Coronary artery (tissue), 2 donors: Measurements from ENCODE around the gene CPNE6.

Source experiments
- DNase-seq: peaks from one replicate; pipeline ENCODE4 v3.0.0-alpha.2; 2017; ENCODE audit warnings: low spot score
- H3K27ac ChIP-seq, 2 donors: fragments of 200-600 bp; sonication (generic); one replicate each; pipeline ENCODE4 v1.5.1; 2016 to 2019
- H3K4me3 ChIP-seq: fragments of 200-600 bp; sonication (generic); 2 replicates; pipeline ENCODE4 v1.5.1; 2016; ENCODE audit warnings: mild to moderate bottlenecking, moderate library complexity
- TF ChIP-seq, protein P1 (sequence below): fragments of 200-600 bp; sonication (generic); IDR thresholded peaks from one replicate; pipeline ENCODE4 v1.5.1; 2019; ENCODE audit warnings: antibody characterized with exemption

CPNE6 gene

DNA sequence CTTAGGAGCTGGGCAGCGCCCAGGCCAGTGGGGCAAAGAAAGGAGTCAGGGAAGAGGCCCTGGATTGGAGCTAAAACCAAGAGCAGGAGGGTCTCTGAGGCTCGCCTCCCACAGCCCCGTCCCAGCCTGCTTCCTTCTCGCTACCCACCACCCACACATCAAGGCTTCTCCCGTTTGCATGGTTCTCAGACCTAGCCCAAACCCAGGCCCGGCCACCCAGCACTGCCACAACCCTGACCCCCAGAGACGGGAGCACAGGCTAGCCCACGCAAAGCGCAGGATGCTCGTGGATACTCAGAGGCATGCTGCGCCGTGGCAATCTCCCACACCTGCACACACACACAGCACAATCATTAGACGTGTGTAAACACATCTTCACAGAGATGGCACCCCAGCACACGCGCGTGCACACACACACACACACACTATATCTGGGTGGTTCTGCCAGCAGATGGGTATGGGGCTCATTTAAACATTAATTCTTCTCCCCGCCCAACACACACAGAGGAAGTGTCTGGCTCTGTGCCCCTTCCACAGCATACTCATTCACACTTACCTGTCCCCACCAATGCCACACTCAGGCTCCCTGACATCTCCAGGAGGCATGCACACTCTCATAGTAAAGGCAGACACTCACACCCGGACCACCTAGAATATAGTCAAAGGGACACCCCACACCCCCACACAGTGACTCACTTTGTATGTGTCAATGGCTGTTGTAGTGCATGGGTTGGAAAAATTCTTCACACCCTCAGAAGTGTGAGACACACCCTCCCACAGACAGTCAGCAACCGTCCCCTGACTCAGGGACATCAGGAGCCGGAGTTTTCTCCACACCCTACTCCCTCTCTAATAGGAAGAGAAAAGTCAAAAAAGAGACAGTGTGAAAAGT lies 18.5 kb upstream of the CPNE6 start:
- TF ChIP-seq, protein P1, sequence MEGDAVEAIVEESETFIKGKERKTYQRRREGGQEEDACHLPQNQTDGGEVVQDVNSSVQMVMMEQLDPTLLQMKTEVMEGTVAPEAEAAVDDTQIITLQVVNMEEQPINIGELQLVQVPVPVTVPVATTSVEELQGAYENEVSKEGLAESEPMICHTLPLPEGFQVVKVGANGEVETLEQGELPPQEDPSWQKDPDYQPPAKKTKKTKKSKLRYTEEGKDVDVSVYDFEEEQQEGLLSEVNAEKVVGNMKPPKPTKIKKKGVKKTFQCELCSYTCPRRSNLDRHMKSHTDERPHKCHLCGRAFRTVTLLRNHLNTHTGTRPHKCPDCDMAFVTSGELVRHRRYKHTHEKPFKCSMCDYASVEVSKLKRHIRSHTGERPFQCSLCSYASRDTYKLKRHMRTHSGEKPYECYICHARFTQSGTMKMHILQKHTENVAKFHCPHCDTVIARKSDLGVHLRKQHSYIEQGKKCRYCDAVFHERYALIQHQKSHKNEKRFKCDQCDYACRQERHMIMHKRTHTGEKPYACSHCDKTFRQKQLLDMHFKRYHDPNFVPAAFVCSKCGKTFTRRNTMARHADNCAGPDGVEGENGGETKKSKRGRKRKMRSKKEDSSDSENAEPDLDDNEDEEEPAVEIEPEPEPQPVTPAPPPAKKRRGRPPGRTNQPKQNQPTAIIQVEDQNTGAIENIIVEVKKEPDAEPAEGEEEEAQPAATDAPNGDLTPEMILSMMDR, result no peak
- no peak overlapping the region for H3K27ac ChIP-seq
- H3K4me3 ChIP-seq, result peak overlapping the region; percentile 77
- no peak for DNase-seq

DNA sequence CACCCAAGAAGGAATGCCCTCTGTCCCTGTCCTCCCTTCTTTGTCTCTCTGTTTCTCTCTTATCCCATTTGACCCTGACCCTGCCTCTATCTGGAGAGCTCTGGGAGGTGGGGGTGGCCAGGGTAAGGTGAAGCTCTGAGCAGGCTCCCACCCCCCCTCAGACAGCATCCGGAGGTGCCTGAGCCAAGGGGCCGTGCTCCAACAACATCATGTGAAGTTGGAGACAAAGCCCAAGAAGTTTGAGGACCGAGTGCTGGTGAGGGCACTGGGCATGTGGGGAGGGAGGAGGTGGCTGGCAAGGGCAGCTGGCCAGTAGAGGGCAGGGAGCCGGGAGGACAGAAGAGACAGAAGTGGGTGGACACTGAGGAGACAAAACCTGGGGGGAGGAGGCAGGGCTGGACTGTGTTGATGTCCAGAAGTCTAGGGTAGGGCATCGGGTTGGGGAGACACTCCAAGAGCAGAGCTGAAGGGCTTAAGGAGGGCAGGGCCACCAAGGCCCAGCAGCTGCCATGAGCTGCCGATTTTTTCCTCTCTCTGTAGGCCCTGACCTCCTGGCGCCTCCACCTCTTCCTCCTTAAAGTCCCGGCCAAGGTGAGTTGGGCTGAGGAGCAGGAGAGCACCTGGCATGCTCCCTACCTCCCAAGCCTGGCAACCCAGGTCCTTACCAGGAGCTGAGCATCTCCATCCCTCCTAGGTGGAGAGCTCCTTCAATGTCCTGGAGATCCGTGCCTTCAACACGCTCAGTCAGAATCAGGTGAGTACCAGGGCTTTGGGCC lies 17.6 kb upstream of the CPNE6 start:
- Histone ChIP-seq H3K4me3 (no peak overlapping the region), H3K27ac (no peak overlapping the region)
- TF ChIP-seq, protein P1, result no peak
- DNase-seq, result no peak

DNA sequence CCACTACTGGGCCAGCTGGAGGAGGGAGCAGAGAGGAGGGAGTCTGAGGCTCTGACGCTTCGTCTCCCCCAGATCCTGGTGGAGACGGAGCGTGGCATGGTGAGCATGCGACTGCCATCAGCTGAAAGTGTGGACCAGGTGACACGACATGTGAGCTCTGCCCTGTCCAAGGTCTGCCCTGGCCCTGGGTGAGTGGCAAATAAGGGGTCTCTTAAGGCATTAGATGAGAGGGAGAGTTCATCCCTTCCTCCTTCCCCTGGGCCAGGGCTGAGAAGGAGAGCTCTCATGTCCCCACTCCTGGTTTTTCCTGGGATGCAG lies 17.1 kb upstream of the CPNE6 start:
- no peak overlapping the region for H3K27ac ChIP-seq
- TF ChIP-seq, protein P1, result no peak
- no peak overlapping the region for H3K4me3 ChIP-seq
- no peak for DNase-seq

DNA sequence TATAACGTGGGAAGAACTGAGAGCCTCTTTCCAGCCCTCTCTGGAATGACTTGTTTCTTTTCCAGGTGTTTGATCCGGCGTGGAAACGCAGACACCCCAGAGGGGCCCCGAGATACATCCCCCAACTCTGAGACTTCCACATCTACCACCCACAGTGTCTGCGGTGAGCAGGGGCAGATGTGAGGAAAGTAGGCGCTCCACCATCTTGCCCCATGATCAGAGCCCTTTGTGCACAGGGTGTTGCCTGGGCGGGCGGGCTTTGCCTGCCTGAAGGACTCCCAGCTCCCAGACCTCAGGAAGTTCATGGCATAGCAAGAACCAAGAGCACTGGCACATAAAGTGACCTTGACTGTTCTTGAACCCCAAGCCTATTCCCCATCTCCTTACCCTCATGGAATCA lies 16.7 kb upstream of the CPNE6 start:
- Histone ChIP-seq H3K4me3 (no peak overlapping the region), H3K27ac (no peak overlapping the region)
- TF ChIP-seq, protein P1, result no peak
- DNase-seq, result no peak

DNA sequence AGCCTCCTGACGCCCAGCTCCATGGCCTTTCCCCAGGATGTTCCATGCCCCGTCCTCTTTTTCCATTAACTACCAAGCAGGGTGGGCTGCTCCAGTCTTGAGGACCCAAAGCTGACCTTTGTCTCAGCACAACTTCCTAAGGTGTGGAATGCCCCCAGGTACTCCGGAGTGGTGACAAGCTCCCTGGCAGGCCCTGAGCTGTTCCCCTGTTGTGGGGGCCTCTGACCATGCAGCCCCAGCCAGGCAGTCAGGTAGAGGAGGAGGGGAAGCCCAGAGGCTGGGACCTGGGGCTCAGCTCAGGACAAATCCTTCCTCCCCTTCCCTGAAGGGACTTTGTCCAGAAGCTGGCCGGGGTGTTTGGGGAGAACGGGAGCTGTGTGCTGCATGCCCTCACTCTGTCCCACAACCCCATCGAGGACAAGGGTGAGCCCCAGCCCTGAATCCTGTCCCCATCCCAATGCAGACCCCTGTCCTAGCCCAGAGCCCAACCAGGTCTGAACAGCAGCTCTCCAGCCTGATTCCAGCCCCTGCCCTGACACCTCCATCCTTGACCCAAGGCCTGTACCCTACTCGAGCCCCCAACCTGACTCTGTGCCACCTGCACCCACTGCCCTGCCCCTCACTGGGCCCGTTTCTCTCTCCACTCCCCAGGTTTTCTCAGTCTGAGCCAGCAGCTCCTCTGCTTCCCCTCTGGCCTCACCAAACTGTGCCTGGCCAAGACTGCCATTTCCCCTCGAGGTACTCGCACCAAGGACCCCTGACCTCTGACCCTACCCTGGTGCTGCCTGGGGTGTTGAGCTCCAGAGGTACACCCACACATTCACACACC lies 15.2 kb upstream of the CPNE6 start:
- TF ChIP-seq, protein P1, result no peak
- H3K27ac ChIP-seq, result no peak overlapping the region
- no peak for DNase-seq
- no peak overlapping the region for H3K4me3 ChIP-seq

DNA sequence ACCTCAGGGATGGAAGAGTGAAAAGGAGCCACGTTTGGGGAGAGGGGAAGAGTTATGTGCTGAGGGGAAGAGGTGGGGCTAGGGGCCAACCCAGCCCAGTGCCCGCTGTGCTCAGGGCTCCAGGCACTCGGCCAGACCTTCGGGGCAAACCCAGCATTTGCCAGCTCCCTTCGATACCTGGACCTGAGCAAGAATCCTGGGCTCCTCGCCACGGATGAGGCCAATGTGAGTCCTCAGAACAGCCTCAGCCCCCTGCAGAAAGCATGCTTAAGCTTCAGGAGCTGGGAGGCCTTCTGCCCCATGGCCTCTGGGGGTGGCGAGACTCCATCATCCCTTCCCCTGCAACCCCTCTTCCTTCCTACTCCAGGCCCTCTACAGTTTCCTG lies 14.6 kb upstream of the CPNE6 start:
- TF ChIP-seq, protein P1, result no peak
- no peak for DNase-seq
- no peak overlapping the region for H3K4me3 ChIP-seq
- H3K27ac ChIP-seq, result no peak overlapping the region
